Choroid plexus epithelial cell (primary cell): Measurements from ENCODE around the gene POLR3GL.
"Not testable (repeated sequence)": the region's sequence is repeated elsewhere in the genome, so short reads cannot be mapped to it uniquely, and the experiment has no call there.

Experiments
- DNase-seq: peaks from one replicate; pipeline ENCODE4 v3.0.0-alpha.2; 2010; ENCODE audit warnings: low read depth
- H3K4me3 ChIP-seq: 2 replicates; pipeline ENCODE4 v1.5.1; 2011; ENCODE audit warnings: low read depth, mild to moderate bottlenecking, control low read depth, low read length, moderate library complexity
- CTCF ChIP-seq: conservative IDR thresholded peaks from 2 replicates; pipeline ENCODE4 v1.5.1; 2011; ENCODE audit warnings: low read depth, mild to moderate bottlenecking, control low read depth, inconsistent platforms, low read length, moderate library complexity

POLR3GL gene

GRCh38 chr1:145964328-145965118 is at the start of gene POLR3GL, which contains the start of gene ANKRD34A:
Gene POLR3GL (plus strand): TSS chr1:145964690. CDS start chr1:145974866, 10,176 bp downstream.
Gene ANKRD34A (minus strand): TSS chr1:145964575. CDS start chr1:145961759, 2,816 bp downstream.
- peak; percentile 95 for DNase-seq
- peak within 1 kb of the TSS; percentile 88 for H3K4me3 ChIP-seq
- peak; percentile 14 for TF ChIP-seq CTCF

GRCh38 chr1:145916745-145917144 is 47.7 kb upstream of the POLR3GL start:
- no peak for DNase-seq
- no peak for TF ChIP-seq CTCF

GRCh38 chr1:145917595-145917994 is 46.9 kb upstream of the POLR3GL start:
- no peak for DNase-seq
- peak overlapping the region; percentile 85 for H3K4me3 ChIP-seq
- no peak for TF ChIP-seq CTCF

More at GRCh38 chr1:145916745-145917144, 47.7 kb upstream of the POLR3GL start:
- no peak overlapping the region for H3K4me3 ChIP-seq

GRCh38 chr1:145918144-145918991 is 46.1 kb upstream of the POLR3GL start, which contains the start of gene PEX11B:
Gene PEX11B (minus strand): TSS chr1:145918717. CDS start chr1:145918688, 29 bp downstream.
- peak; percentile 90 for DNase-seq
- H3K4me3 ChIP-seq = peak within 1 kb of the TSS; percentile 85
- TF ChIP-seq CTCF = no peak

- peak overlapping the region; percentile 85 for H3K4me3 ChIP-seq
- peak; percentile 49 for DNase-seq
- peak; percentile 32 for TF ChIP-seq CTCF
These were observed 45.2 kb upstream of the POLR3GL start for GRCh38 chr1:145918992-145919939.

- not testable (repeated sequence) for DNase-seq, H3K4me3 ChIP-seq
These were observed 44.2 kb upstream of the POLR3GL start for GRCh38 chr1:145920297-145920696.
